RWPE1 (cell line): ENCODE results near the gene DNAJC4.
A peak's percentile ranks its signal among the peaks of the same experiment; 100 is the strongest.

ENCODE experiments used
- CTCF ChIA-PET: fragments of 350-600 bp; sonication (Branson Sonifier 250); formaldehyde crosslinking; extraction: SDS; loops from one replicate; lab custom pipeline; 2021; lab: Yijun Ruan, JAX
- POLR2A ChIA-PET: fragments of 400-600 bp; formaldehyde crosslinking; extraction: SDS; loops from one replicate; lab custom pipeline; 2020; ENCODE audit warnings: antibody characterized with exemption; ENCODE audit not compliant: low non-redundant PET; lab: Yijun Ruan, JAX
- DNase-seq: peaks from one replicate; pipeline ENCODE4 v3.0.0; 2012; ENCODE audit warnings: low spot score
- H3K27ac ChIP-seq: fragments of 450-650 bp; 2 replicates; pipeline ENCODE4 v1.5.1; 2017
- CTCF ChIP-seq: fragments of 450-650 bp; conservative IDR thresholded peaks from 2 replicates; pipeline ENCODE4 v1.5.1; 2017; ENCODE audit warnings: low read depth, mild to moderate bottlenecking

Gene DNAJC4

DNA sequence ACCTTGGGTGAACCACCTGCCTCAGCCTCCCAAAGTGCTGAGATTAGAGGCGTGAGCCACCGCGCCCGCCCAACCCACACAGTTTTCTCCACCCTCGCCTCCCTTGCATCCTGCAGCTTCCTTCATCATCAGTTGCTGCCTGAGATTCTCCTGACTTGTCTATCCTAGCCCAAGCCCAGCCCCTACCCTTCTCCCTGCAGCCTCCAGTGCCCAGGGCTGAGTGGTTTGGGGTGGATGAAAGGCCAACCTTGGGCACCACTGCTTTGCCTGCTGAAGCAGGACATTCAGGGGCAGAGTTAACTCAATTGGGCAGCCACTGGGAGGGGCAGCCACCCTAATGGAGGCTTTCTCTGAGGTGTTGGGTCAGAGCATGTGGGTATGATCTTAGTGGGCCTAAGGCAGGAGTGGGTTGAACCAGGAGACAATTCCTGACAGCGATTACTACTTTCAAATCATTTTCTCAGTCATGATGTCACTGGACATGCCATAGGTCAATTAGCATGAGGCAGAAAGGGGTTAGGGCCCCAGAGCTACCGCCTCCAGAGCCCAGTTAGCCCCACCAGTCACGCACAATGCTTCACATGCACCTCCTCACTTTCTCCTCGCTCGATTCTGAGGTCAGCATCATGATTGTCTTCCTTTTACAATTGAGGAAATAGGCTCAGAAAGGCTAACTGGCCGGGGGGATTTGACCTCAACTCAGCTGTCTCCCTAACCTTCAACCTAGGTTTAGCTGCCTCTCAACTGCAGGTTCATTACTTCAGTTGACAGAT is 9.5 kb downstream of the DNAJC4 start:
- POLR2A ChIA-PET, result interaction anchor here (0.5 to 0.6 kb wide), 2 partner anchors 12 to 85 kb away, joined by 3 to 6 read pairs; no protein-coding TSS in a partner anchor
- DNase-seq, result no peak
- peak overlapping the region; percentile 98 for H3K27ac ChIP-seq
- TF ChIP-seq CTCF, result no peak
- CTCF ChIA-PET, result no interaction called here

DNA sequence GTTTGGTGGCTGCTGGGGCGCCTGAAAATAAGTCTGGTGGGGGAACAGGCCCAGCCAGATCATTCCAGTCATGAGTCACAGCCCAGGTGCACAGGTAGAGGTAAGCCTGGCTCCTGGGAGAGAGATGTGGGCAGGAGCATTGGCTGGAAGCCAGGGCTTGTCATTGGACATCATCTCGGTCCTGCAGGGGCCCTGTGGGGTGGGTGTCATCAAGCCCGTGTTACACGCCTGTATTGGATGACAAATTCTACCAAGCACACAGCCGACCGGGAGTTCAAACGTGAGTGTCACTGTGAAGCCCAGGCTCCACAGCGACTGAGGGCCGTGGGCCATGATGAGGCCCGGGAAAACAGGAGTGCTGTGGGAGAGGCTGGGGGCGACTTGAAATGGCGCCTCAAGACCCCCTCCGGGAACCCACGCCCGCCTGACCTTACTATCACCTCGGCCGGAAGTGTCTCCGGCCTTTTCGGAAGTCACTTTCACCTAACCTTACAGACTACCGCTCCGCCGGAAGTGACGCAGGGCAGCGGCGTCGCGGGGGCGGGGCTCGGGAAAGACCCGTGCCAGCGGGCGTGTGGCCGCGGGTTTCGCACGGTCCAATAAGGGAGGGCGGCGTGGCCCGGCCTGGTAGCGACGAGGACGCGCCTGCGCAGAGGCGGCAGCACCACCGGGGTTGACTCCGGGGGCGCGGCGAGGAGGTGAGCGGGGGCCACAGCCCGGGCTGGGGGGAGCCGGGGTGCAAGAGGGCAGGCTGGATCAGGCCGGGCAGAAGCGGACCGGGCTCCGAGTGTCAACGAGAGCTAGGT is 10.3 kb downstream of the DNAJC4 start, which contains the start of gene FKBP2:
FKBP2 (plus strand) TSS at position 661 of the 806 bp plus-strand sequence. CDS start 1,293 bp downstream, outside the sequence.
- ChIA-PET POLR2A (interaction anchor here (0.5 to 1.0 kb wide), 9 partner anchors 8 to 84 kb away, joined by 3 to 4 read pairs (median 3); no protein-coding TSS in a partner anchor), CTCF (interaction anchor here (0.7 kb wide), 1 partner anchor 14 kb away, joined by 4 read pairs; no protein-coding TSS in a partner anchor)
- no peak for TF ChIP-seq CTCF
- H3K27ac ChIP-seq, result peak within 1 kb of the TSS; percentile 98
- DNase-seq, result peak; percentile 94

DNA sequence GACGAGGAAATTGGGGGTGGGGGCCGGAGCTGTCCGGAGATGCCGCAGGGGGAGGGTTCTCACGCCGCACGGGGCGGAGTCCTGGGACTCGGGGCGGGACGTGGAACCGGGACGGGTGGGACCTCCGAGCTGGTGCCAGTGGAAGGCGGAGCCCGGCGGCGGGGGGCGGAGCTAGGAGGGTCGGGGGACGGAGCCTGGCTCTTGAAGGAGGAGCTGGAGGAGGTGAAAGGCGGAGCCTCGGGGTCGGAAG is 10.8 kb downstream of the DNAJC4 start:
- DNase-seq, result peak; percentile 95
- H3K27ac ChIP-seq, result peak overlapping the region; percentile 98
- ChIA-PET POLR2A (interaction anchor here (0.5 to 1.0 kb wide), 9 partner anchors 8 to 84 kb away, joined by 3 to 4 read pairs (median 3); no protein-coding TSS in a partner anchor), CTCF (interaction anchor here (0.7 kb wide), 1 partner anchor 14 kb away, joined by 4 read pairs; no protein-coding TSS in a partner anchor)
- TF ChIP-seq CTCF, result no peak

GRCh38 chr11:64241491-64242374 is 11.4 kb downstream of the DNAJC4 start:
- no peak for DNase-seq
- ChIA-PET CTCF (interaction anchor here (0.6 to 0.7 kb wide), 2 partner anchors 9 to 13 kb away, joined by 4 to 5 read pairs; no protein-coding TSS in a partner anchor), POLR2A (interaction anchor here (0.5 to 1.0 kb wide), 9 partner anchors 9 to 83 kb away, joined by 3 to 4 read pairs (median 3); no protein-coding TSS in a partner anchor)
- peak overlapping the region; percentile 98 for H3K27ac ChIP-seq
- no peak for TF ChIP-seq CTCF

- CTCF ChIA-PET, result interaction anchor here (0.7 to 0.8 kb wide), 3 partner anchors 9 to 104 kb away, joined by 3 to 4 read pairs (median 3); no protein-coding TSS in a partner anchor
- peak overlapping the region; percentile 98 for H3K27ac ChIP-seq
- no peak for TF ChIP-seq CTCF
- POLR2A ChIA-PET, result interaction anchor here (0.5 to 1.7 kb wide), 2 partner anchors 25 to 1438 kb away, joined by 3 to 6 read pairs; no protein-coding TSS in a partner anchor
- no peak for DNase-seq
These were observed 13.0 kb downstream of the DNAJC4 start for GRCh38 chr11:64243236-64243854.
